ENCODE measurements around the gene TPRN.

Gene TPRN

DNA sequence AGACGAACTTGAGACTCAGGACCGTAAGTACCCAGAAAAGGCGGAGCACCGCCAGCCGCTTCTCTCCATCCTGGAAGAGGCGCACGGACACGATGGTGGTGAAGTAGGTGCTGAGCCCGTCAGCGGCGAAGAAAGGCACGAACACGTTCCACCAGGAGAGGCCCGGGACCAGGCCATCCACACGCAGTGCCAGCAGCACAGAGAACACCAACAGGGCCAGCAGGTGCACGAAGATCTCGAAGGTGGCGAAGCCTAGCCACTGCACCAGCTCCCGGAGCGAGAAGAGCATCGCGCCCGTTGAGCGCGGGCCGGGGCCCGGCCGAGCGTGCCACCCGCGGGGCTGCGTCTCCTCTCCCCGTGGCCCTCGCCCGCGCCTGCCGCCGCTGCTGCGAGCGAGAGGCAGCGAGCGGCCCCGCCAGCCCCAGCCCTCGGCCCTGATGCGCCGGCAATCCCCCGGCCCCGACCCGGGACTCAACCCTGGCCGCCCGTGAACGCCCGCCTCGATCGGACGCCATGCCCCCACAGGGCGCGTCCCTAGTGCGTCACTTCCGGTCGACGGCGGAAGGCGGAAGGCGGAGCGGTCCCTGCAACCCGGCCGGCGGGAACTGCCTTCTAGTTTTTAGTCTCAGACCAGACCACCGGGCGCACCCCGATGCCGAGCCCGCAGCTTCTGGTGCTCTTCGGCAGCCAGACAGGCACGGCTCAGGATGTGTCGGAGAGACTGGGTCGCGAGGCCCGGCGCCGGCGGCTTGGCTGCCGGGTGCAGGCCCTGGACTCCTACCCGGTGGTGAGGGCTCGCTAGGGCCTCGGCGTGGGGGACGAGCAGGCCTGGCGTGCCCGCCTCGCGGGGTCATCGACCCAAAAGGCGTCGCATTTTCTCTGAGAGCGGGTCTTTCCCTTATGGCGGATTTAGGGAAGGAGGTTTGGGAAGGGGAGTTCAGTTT lies 4.9 kb upstream of the TPRN start, which contains the start of the genes NDOR1 and TMEM203:
Gene NDOR1, plus strand, starts transcription at position 575 of the 944 bp plus-strand sequence. Its CDS starts 78 bp downstream, at position 653.
Gene TMEM203, minus strand, starts transcription at position 523 of the 944 bp plus-strand sequence. Its CDS starts 234 bp downstream, at position 289.
- peak; percentile 95 for DNase-seq

DNA sequence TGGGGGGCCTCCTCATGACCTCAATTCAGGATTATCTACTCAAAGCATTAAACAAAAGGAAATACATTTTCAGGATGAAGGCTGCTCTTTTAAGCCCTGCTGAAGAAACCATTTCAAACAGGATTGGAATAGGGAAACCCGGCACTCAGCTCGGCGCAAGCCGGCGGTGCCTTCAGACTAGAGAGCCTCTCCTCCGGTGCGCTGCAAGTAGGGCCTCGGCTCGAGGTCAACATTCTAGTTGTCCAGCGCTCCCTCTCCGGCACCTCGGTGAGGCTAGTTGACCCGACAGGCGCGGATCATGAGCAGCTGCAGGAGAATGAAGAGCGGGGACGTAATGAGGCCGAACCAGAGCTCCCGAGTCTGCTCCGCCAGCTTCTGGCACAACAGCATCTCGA lies 4.2 kb upstream of the TPRN start:
- no peak for DNase-seq

DNA sequence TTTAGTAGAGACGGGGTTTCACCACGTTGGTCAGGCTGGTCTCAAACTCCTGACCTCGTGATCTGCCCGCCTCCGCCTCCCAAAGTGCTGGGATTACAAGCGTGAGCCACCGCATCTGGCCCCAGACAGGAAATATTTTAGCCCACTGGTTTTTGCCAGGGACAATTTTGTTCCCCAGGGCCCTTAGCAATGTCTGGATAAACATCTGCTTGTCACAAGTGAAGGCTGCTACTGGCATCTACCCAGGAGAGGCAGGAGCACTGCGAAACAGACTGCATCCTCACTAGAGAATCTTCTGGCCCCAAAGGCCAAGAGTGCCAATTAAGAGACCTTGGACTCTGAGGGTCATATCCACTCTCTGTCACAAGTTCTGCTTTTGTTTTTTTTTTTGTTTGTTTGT lies 2.4 kb upstream of the TPRN start:
- no peak for DNase-seq

DNA sequence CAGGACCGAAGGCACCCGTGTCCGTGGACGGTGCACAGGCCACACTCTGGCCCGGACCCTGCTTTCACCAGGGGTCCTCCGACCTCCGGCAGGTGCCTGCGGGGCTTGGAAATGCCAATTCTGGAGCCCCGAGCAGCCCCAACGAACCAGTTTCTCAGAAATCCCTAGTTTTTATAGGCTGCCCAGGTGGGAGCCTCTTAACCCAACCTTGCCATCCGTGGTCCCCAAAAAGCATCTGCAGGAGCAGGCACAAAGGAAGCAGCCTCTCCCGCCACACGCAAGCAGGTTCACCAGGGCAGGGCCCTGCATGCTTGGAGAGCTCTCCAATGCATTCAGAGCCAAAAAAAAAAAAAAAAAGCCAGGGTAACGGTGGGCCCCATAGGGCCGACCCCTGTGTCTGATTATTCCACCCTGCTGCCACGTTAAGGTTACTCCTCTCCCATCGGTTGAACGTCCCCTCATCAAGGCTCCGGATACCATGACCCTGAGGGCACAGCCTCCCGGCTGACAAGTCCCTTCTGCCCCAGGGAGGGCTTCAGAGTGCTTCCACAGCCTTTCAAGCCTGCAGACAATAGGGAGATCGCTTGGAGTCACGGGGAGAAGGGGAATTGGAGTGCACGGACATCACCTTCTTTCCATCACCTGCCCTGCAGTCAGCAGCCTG lies 796 bp upstream of the TPRN start:
- no peak for DNase-seq

DNA sequence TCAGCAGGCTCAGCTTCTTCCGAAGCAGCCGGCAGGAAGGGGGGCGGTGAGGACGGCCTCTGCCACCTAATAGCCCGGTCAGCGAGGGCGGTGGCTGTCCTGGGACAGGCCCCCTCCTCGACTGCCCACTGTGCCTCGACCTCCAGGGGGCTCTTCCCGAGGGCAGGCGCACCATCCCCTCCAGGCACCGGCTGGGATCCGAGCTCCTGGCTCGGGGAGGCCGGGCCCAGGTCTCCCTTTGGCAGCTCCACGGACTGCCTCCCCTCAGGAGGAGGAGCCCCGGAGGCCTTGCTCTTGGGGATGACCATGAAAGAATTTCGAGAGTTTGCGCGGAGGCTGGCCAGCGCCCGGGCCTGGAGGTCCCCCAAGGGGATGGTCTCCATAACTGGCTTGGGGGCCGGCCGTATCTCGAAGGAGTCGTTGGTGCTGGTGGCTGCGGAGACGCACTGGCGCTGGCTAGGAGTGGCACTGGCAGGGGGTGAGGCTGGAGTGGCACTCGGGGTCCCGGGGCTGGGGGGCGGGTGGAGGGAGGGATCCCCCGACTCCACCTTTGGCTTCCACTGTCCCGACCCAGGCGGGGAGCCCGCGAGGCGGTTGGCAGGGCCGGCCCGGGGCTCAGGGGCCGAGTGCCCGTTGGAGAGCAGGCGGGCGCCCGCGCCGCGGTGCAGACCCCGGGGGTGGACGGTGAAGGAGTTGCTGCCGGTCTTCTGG lies 975 bp downstream of the TPRN start:
- no peak for DNase-seq

DNA sequence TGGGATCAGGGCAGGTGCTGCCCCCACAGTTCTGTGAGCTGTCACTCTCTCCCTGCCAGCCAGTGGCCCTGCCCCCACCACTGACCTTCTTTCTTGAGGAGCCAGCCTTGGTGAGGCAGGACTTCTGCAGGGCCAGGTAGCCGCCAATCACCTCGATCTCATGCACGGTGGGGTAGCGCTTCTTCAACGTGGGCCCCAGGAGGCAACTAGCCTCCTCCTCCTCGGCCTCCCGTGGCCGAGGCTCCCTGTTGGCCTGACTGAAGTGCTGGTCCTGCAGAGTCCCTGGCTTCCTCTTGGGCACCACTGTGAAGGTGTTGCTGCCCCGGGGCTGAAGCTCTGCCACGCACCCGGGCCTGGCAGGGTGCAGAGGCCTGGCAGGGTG lies 1.6 kb downstream of the TPRN start:
- no peak for DNase-seq

DNA sequence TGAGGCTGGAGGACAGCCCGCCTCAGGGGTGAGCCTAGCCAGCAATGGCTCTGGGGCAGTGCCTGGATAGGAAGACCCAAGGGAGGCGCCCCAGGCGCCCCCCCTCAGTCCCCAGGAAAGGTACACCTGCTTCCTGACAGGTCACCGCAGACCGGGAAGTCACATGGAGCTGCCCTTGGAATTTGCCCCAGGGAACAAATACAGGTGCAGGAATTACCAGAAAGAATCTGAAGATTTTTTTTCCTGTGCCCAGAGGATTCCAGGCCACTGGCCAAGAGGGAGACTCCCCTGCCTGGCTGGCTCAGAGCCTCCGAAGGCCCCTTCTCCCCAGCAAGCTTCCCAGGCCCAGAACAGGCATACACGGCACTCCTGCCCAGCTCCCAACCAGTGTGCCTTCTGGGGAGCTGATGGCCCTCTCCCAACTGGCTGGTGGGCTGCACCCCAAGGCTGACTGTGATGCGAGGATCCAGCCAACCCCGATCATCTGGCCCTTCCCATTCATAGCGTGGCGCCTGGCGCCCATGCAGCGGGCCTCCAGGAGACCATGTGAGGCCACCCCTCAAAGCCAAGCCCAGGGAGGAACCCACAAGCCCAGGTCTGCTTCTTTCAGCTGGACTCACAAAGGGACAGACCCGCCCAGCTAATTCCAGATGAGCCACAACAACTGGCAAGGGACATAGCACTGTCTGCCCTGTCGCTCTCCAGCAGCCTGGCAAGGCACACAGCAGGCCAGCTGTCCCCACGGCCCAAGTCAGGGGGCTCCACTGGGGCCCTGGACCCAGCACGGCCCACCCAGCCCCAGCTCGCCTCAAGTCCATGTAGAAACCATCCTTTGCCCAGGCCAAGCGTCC lies 2.3 kb downstream of the TPRN start:
- DNase-seq, result no peak

DNA sequence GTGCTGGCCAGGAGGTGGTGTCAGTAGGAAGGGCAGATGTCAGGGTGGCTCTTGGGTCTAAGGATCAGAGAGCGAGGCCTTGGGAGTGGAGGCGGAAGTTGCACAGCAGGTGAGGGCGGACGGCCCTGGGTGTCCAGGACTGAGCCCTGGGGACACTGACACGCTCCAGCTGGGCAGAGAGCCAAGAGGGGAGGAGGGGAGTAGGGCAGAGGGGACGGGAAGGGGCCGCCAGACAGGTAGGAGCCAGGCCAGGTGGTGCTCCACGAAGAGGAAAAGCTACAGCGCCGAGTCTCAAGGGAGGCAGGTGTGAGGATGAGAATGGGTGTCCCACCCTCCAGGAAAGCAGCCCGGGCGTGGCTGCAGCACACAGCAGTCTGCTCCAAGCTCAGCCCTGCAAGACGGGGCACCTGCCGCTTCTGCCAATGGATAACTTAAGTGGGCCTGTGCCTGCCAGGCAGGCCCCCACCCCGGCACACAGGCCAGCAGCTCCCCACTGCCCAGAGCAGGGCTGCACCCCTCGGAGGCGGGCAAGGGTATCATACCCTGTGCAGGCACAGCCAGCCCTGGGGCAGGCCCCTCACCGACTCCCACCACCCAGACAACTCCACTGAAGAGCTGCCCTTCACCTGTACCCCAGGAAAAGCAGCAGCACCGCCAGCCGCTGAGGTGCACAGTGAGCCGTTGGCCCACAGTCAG lies 4.9 kb downstream of the TPRN start:
- no peak for DNase-seq

DNA sequence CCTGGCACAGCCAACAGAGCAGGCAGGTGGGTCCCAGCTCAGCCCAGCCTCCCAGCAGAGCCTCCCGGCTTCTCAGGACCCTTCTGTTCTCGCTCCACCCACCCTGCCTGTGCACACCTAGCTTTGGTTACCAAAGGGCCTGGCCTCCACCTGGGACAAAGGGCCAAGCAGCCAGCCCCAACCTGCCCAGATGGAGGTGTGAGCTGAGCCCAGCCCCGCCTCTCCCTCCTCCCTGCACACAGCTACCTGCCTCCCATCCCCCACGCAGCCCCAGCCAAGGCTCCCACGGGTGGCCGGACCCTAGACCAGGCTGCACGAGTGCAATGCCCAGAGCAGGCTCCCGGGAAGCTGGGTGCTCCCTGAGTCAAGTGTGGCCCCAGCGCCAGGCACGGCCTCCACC lies 5.6 kb downstream of the TPRN start:
- DNase-seq, result no peak

DNA sequence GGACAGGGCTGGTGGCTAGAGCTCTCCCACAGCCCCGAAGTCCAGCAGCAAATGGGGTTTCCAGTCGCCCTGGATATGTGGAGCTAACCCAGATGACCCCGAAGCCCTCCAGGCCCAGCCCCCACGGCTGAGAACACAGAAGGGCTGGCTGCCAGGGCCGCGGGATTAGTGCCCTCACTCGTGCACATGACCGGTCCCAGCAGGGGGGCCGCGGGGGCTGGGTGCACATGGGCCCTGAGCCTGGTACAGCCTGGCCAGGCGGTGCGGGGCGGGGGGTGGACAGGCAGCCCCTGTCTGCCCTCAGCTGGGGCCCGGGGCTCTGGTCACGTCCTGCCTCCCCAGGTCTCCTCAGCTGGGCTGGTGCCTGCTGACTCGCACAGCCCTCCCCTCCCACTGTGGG lies 6.2 kb downstream of the TPRN start:
- no peak for DNase-seq

DNA sequence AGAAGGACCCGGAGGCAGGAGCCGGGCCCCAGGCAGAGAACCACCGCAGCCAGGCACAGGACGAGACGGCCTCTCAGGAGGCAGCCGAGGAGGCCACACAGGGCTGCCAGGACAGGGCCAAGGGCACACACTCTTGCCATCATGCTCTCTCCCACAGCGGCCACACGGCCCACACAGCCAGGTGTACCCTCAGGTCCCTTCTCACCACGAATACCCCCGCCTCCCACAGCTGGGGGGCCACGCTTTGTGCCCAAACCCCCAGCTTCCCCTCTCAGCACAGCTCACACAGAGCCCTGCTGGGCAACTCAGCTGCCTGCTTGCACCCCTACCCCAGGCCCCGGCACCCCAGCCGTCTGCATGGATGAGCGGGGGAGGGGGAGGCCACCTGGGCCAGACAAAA lies 6.8 kb downstream of the TPRN start:
- DNase-seq, result no peak

DNA sequence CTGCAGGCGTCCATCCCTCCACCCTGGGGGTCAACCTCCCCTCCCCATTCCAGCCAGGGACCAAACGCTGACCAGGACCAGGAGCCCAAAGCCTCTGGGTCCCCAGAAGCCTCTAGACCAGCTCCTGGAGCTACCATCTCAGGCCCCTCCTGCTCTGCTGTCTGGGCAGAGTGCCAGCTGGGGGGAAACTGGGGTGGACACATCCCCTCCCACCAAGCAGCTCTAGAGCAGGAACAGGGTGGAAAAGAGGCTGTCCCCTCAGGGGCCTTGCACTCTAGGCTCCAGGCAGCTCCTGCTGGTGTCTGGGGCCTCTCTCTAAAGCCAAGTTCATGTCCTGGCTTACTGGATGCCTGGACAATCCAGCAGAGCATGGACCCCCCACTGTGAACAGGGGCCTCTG lies 7.7 kb downstream of the TPRN start:
- no peak for DNase-seq

DNA sequence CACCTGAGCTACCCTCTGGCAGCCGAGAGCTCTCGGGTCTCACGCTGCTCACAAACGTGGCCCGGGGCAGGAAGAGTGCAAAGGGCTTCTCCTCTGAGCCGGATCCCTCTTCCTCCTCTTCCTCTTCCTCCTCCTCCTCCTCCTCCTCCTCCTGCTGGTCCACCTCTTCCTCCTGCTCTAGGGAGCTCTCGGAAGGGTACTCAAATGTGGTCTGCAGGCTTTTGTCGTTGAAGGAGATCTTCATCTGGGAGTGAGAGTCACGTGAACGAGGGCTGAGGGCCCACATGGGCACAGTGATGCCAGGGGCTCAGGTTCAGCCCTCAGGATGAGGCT lies 8.1 kb downstream of the TPRN start:
- DNase-seq, result no peak

DNA sequence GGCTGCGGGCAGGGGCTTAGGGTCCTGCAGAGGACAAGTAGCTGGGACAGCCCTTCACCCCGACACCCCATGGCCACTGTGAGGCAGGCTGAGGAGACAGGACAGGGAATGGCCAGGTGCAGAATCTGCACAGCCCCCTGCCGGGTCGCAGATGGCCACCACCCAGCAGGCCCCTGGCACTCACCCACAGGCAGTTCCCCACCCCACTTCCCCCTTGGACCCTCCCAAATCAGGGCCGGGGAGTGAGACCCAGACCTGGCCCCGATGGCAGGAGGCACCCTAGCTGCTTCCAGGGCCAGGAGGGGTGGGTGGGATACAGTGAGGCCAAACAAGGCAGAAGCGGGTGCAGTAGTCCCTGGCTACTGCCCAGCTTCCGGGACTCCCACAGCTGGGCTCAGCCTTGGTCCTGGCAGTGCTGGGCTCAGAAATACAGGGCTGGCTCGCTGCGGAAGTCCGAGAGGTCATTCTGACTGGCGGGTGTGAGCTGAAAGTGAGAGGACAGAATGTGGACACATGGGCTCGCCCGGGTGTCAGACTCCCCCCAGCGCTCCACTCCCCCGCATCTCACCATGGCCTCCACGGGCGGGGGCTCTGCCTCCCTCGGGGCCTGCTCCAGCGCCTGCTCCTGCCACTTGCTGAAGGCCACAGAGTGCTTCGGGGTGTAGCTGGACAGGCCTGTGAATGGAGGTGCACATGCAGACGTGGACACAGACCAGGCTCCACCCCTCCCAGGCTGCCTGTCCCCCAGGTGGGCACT lies 8.7 kb downstream of the TPRN start:
- no peak for DNase-seq

DNA sequence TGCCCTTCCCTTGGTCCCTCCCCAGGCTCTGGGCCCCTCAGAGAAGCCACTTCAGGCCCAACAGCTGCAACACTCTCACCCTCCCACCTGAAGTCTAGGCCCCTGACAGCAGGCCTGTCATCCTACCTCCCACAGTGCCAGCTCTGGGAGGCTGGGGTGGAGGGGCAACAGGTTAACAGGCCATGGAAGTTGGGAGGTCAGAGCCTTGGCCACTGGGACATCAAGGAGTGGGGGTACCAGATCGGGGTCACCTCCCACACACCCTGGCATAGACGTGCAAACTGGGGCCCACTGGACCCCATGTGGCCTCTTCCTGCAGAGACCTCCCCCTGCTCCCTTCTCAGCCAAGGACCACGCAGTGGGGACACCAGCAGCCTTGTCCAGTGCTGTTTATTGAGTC lies 9.3 kb downstream of the TPRN start:
- no peak for DNase-seq

DNA sequence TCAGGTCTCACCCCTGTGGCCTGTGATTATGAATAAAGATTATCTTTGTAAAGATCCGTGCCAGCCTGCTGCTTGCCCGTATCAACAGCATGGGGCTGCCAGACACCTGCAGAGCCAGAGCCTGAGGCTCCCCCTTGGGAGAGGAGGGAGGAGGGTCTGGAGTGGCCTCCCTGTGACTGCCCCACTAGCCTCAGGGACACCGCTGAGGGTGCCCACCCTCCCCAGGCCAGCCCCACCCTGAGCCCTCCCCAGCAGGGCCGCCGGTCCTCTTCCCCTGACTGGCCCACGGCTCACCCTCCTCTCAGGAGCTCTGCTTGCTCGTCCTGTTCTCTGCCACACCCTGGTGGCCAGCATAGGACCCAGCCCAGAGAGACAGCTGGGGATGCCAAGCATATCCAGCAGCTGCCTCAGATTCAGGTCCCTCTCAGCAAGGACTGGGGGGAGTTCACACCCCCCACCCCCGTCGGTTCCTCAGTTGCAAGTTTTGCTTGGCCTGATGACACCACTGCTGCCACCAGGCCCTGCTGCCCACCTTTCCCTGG lies 10.2 kb downstream of the TPRN start:
- no peak for DNase-seq

DNA sequence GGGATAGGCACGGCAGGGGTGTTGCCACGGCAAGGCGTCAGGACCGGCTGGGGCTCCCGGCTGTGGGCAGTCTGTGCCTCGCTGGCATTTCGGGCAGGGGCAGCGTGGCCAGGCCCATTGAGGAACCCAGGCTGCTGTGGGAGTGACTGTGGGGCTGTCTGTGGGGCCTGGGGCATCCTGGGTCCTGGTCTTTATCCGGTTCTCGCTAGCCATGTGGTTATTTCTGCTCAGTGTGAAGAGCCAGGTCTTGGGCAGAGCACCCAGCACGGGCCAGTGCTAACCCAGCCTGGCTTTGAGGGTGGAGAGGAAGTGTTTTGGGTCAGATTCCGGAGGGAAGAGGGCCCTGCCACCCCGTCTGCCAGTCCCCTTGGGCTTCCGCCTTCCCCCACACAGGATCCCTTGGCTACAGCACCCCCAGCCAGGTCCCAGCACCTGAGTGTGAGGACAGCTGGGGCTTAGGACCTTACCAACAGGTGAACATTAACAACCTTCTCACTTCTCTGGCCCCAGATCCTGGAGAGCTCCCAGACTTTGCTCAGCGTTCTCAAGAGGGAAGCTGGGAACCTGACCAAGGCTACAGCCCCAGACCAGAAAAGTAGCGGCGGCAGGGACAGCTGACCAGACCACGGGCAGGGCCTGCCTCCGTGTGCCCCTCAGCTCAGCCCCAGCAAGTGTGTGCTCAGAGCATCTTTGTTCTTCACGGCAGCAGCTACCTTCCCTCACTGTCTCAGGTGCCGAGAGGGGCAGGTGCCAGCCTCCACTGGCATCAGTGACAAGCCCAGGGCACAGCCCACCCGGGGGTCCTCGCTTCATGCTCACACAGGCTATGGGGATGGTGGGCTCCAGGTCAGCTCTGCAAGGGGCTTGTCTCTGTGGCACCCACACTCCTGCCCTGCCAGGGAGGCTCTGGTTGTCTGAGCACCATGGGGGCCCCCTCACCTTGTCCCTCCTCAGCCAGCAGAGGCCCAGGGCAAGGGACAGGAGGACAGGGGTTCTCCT lies 10.9 kb downstream of the TPRN start:
- DNase-seq, result no peak

DNA sequence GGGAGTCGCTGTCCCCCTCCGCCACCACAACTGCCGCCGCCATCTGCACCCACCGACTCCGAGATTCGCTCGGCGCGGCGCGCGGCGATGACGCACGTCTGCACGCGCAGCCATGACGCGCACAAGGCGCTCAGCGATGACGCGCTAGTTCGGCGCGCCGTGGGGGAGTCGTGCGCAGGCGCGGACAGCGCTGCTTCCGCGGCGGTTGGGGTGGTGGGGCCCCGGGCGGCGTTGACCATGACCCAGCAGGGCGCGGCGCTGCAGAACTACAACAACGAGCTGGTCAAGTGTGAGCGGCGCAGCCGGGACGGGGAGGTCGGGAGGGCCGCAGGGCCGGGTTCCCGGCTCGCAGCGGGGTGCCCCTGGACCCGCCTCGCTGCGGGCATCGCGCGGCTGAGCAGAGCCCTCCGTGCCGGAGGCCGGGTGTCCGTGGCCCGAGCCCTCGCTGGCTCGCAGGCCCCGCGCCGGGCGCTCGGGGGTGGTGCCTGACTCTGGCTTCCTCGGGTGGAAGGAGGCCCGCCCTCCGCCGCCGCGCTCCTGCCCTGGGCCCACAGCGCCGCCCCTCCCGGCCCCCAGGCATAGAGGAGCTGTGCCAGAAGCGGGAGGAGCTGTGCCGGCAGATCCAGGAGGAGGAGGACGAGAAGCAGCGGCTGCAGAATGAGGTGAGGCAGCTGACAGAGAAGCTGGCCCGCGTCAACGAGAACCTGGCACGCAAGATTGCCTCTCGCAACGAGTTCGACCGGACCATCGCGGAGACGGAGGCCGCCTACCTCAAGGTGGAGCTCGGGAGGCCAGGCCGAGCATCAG lies 11.8 kb downstream of the TPRN start, which contains the start of the genes ANAPC2 and SSNA1:
Gene ANAPC2, minus strand, starts transcription at position 71 of the 807 bp plus-strand sequence. Its CDS starts 28 bp downstream, at position 43.
Gene SSNA1, plus strand, starts transcription at position 187 of the 807 bp plus-strand sequence. Its CDS starts 51 bp downstream, at position 238.
- DNase-seq, result peak; percentile 96
